Measurements from ENCODE around the gene RPL13. TPM values are rescaled to one million over a fixed set of nuclear protein-coding genes. Genes with fewer than 3 reads are reported as not detected.
A peak's percentile ranks its signal among the peaks of the same experiment; 100 is the strongest.

The RPL13 gene
- total and polyA plus RNA-seq, 3 experiments from 2014 or later: 2,710 to 5,211 (median 2,878) TPM

DNA sequence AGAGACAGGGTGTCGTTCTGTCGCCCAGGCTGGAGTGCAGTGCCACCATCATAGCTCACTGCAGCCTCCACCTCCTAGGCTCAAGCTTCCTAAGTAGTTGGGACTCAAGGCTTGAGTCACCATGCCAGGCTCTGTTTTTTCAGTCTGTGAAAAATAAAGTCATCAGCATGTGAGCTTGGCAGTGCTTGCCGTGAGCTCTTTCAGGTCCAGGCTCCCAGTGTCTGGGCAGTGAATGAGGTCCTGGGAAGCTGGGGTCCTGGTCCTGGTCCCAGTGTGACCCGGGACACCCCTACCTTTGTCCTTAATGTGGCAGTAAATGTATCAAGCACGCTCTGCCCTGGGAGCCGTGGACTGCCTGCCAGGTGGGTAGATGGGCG is 22.9 kb upstream of the RPL13 start:
- CTCF ChIA-PET: no interaction called here
- H3K4me1 ChIP-seq (ENCODE audit: insufficient read depth, low read length): peaks cover 22% of the 10 kb centered on the region
- no peak overlapping the region for H3K27ac ChIP-seq (ENCODE audit: low read depth, low read length)
- H3K36me3 Mint-ChIP-seq: peaks cover 0 to 71% (median 11%) of the 10 kb centered on the region in 3 donors
- no peaks in the 10 kb centered on the region for H3K27me3 ChIP-seq (ENCODE audit: insufficient read depth, low read length, poor library complexity, severe bottlenecking)
- H3K4me3 ChIP-seq (ENCODE audit: low read length): no peak overlapping the region
- H3K4me3 Mint-ChIP-seq: no peak overlapping the region
- H3K27me3 Mint-ChIP-seq: no peaks in the 10 kb centered on the region
- POLR2A ChIA-PET: no interaction called here
- H3K4me1 Mint-ChIP-seq: peaks cover 14 to 19% (median 17%) of the 10 kb centered on the region in 3 donors
- H3K9me3 ChIP-seq (ENCODE audit: low read length): no peaks in the 10 kb centered on the region
- peaks cover 16% of the 10 kb centered on the region for H3K36me3 ChIP-seq (ENCODE audit: insufficient read depth, low read length)
- H3K27ac Mint-ChIP-seq: peak overlapping the region in 1 of 8 donors; percentile 73
- DNase-seq: no peak
- no peaks in the 10 kb centered on the region for H3K9me3 Mint-ChIP-seq

GRCh38 chr16:89538286-89538685 is 22.2 kb upstream of the RPL13 start:
- POLR2A ChIA-PET: no interaction called here
- no peaks in the 10 kb centered on the region for H3K9me3 Mint-ChIP-seq
- H3K9me3 ChIP-seq (ENCODE audit: low read length): no peaks in the 10 kb centered on the region
- peaks cover 22% of the 10 kb centered on the region for H3K4me1 ChIP-seq (ENCODE audit: insufficient read depth, low read length)
- peak overlapping the region in 2 of 8 donors; percentile 32 to 78 for H3K27ac Mint-ChIP-seq
- H3K36me3 ChIP-seq (ENCODE audit: insufficient read depth, low read length): peaks cover 16% of the 10 kb centered on the region
- no peak for DNase-seq
- H3K27me3 Mint-ChIP-seq: no peaks in the 10 kb centered on the region
- peaks cover 0 to 65% (median 11%) of the 10 kb centered on the region in 3 donors for H3K36me3 Mint-ChIP-seq
- H3K27ac ChIP-seq (ENCODE audit: low read depth, low read length): no peak overlapping the region
- H3K4me3 ChIP-seq (ENCODE audit: low read length): no peak overlapping the region
- CTCF ChIA-PET: interaction anchor here (0.9 kb wide), 1 partner anchor 10 kb away, joined by 3 read pairs; no protein-coding TSS in a partner anchor
- H3K27me3 ChIP-seq (ENCODE audit: insufficient read depth, low read length, poor library complexity, severe bottlenecking): no peaks in the 10 kb centered on the region
- peaks cover 14 to 19% (median 17%) of the 10 kb centered on the region in 3 donors for H3K4me1 Mint-ChIP-seq
- no peak overlapping the region for H3K4me3 Mint-ChIP-seq

GRCh38 chr16:89540557-89540956 is 19.9 kb upstream of the RPL13 start:
- no peaks in the 10 kb centered on the region for H3K27me3 Mint-ChIP-seq
- POLR2A ChIA-PET: no interaction called here
- CTCF ChIA-PET: no interaction called here

DNA sequence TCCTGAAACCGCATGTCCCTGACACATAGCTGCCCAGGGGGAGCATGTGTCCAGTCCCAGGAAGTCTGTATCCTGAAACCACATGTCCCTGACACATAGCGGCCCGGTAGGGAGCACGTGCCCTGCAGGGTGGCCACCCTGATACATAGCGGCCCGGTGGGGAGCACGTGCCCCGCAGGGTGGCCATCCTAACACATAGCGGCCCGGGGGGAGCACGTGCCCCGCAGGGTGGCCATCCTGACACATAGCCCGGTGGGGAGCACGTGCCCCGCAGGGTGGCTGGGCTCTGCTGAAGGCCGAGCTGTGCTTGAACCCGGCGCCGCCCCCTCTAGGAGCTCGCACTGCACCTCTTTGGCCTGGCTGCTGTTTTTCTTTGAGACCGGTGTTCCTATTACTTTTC is 18.7 kb upstream of the RPL13 start:
- Mint-ChIP-seq H3K27ac (peak overlapping the region in 1 of 8 donors; percentile 15), H3K4me3 (no peak overlapping the region), H3K9me3 (no peaks in the 10 kb centered on the region), H3K27me3 (no peaks in the 10 kb centered on the region), H3K4me1 (peaks cover 0 to 4% (median 0%) of the 10 kb centered on the region in 3 donors), H3K36me3 (peaks cover 0 to 62% (median 5%) of the 10 kb centered on the region in 3 donors)
- CTCF ChIA-PET: no interaction called here
- H3K27me3 ChIP-seq (ENCODE audit: insufficient read depth, low read length, poor library complexity, severe bottlenecking): no peaks in the 10 kb centered on the region
- peaks cover 12% of the 10 kb centered on the region for H3K36me3 ChIP-seq (ENCODE audit: insufficient read depth, low read length)
- no peaks in the 10 kb centered on the region for H3K9me3 ChIP-seq (ENCODE audit: low read length)
- no peak overlapping the region for H3K4me3 ChIP-seq (ENCODE audit: low read length)
- H3K4me1 ChIP-seq (ENCODE audit: insufficient read depth, low read length): no peaks in the 10 kb centered on the region
- DNase-seq: no peak
- POLR2A ChIA-PET: no interaction called here
- no peak overlapping the region for H3K27ac ChIP-seq (ENCODE audit: low read depth, low read length)

More at GRCh38 chr16:89540557-89540956, 19.9 kb upstream of the RPL13 start:
- no peak for DNase-seq
- H3K4me1 ChIP-seq (ENCODE audit: insufficient read depth, low read length): peaks cover 2% of the 10 kb centered on the region
- H3K36me3 ChIP-seq (ENCODE audit: insufficient read depth, low read length): peaks cover 13% of the 10 kb centered on the region
- no peaks in the 10 kb centered on the region for H3K9me3 Mint-ChIP-seq
- H3K36me3 Mint-ChIP-seq: peaks cover 0 to 58% (median 5%) of the 10 kb centered on the region in 3 donors
- H3K4me3 ChIP-seq (ENCODE audit: low read length): no peak overlapping the region
- H3K4me1 Mint-ChIP-seq: peaks cover 0 to 4% (median 0%) of the 10 kb centered on the region in 3 donors
- no peaks in the 10 kb centered on the region for H3K9me3 ChIP-seq (ENCODE audit: low read length)
- no peaks in the 10 kb centered on the region for H3K27me3 ChIP-seq (ENCODE audit: insufficient read depth, low read length, poor library complexity, severe bottlenecking)
- no peak overlapping the region for H3K27ac ChIP-seq (ENCODE audit: low read depth, low read length)
- H3K4me3 Mint-ChIP-seq: no peak overlapping the region
- H3K27ac Mint-ChIP-seq: peak overlapping the region in 5 of 8 donors; percentile 18 to 84 (median 23)

- DNase-seq: no peak
- Mint-ChIP-seq H3K36me3 (peaks cover 0 to 63% (median 10%) of the 10 kb centered on the region in 3 donors), H3K27me3 (no peaks in the 10 kb centered on the region), H3K4me1 (peaks cover 4 to 10% (median 5%) of the 10 kb centered on the region in 3 donors), H3K9me3 (no peaks in the 10 kb centered on the region), H3K27ac (no peak overlapping the region), H3K4me3 (no peak overlapping the region)
- no peaks in the 10 kb centered on the region for H3K9me3 ChIP-seq (ENCODE audit: low read length)
- CTCF ChIA-PET: no interaction called here
- no peak overlapping the region for H3K4me3 ChIP-seq (ENCODE audit: low read length)
- H3K4me1 ChIP-seq (ENCODE audit: insufficient read depth, low read length): peaks cover 8% of the 10 kb centered on the region
- no peaks in the 10 kb centered on the region for H3K36me3 ChIP-seq (ENCODE audit: insufficient read depth, low read length)
- H3K27ac ChIP-seq (ENCODE audit: low read depth, low read length): no peak overlapping the region
- POLR2A ChIA-PET: interaction anchor here (0.6 kb wide), 2 partner anchors 50 to 989 kb away, joined by 3 to 4 read pairs; no protein-coding TSS in a partner anchor
- H3K27me3 ChIP-seq (ENCODE audit: insufficient read depth, low read length, poor library complexity, severe bottlenecking): no peaks in the 10 kb centered on the region
These were observed 16.4 kb upstream of the RPL13 start for GRCh38 chr16:89544113-89544512.

DNA sequence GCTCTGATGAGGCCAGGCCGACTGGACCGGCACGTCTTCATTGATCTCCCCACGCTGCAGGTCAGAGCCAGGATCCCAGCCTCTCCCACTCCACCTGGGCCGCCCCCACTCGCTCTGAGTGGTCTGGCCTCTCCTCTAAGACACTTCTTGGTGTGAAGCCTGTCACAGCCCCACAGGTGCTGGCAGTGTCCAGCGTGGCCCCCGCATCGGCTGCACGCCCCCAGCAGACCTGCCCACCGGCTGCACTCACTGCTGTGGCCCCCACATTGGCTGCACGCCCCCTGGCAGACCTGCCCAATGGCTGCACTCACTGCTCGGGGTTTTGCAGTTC is 15.8 kb upstream of the RPL13 start:
- POLR2A ChIA-PET: interaction anchor here (0.6 kb wide), 1 partner anchor 989 kb away, joined by 4 read pairs; no protein-coding TSS in a partner anchor
- no peaks in the 10 kb centered on the region for H3K27me3 ChIP-seq (ENCODE audit: insufficient read depth, low read length, poor library complexity, severe bottlenecking)
- no peaks in the 10 kb centered on the region for H3K27me3 Mint-ChIP-seq
- H3K4me1 ChIP-seq (ENCODE audit: insufficient read depth, low read length): peaks cover 13% of the 10 kb centered on the region
- H3K4me1 Mint-ChIP-seq: peaks cover 9 to 13% (median 10%) of the 10 kb centered on the region in 3 donors
- no peaks in the 10 kb centered on the region for H3K36me3 ChIP-seq (ENCODE audit: insufficient read depth, low read length)
- H3K4me3 Mint-ChIP-seq: no peak overlapping the region
- no peaks in the 10 kb centered on the region for H3K9me3 ChIP-seq (ENCODE audit: low read length)
- H3K4me3 ChIP-seq (ENCODE audit: low read length): no peak overlapping the region
- no peak for DNase-seq
- no peak overlapping the region for H3K27ac ChIP-seq (ENCODE audit: low read depth, low read length)
- peak overlapping the region in 1 of 8 donors; percentile 12 for H3K27ac Mint-ChIP-seq
- CTCF ChIA-PET: no interaction called here
- peaks cover 0 to 68% (median 11%) of the 10 kb centered on the region in 3 donors for H3K36me3 Mint-ChIP-seq
- H3K9me3 Mint-ChIP-seq: no peaks in the 10 kb centered on the region

DNA sequence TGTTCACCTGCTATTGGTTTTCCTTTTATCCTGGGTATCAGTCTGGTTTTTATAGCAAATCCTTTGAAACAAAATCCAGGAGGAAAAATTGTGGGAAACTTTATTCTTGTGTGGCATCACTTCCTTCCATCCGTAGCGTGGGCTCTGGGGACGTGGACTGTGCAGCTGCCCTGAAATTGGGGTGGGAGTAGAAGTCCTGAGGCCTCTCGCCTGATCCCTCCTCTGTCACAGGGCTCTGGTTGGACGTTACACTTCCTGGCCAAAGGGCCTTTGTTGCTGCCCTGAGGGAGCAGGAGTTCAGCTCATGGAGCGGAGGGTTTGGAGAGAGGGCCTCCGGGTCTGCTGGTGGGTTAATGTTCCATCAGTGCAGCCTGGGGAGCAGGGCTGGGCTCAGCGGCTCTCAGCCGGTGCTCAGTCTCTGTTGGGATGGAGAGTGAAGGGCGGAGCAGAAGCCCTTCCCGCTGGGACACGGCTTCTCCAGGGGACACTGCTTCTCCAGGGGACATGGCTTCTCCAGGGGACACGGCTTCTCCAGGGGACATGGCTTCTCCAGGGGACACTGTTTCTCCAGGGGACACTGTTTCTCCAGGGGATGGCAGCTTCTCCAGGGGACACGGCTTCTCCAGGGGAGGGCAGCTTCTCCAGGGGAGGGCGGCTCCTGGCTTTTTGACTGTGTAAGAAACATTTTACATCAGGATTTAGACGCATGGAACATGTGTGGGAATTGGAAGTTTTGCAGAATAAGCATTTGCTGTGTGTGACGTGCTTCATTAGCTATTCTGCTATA is 15.2 kb upstream of the RPL13 start:
- H3K27ac Mint-ChIP-seq: no peak overlapping the region
- H3K4me1 Mint-ChIP-seq: peaks cover 9 to 13% (median 10%) of the 10 kb centered on the region in 3 donors
- no peak for DNase-seq
- H3K27me3 Mint-ChIP-seq: no peaks in the 10 kb centered on the region
- H3K4me3 ChIP-seq (ENCODE audit: low read length): no peak overlapping the region
- no peaks in the 10 kb centered on the region for H3K9me3 ChIP-seq (ENCODE audit: low read length)
- no peaks in the 10 kb centered on the region for H3K27me3 ChIP-seq (ENCODE audit: insufficient read depth, low read length, poor library complexity, severe bottlenecking)
- no peak overlapping the region for H3K4me3 Mint-ChIP-seq
- ChIA-PET POLR2A (no interaction called here), CTCF (interaction anchor here (2.1 kb wide), 1 partner anchor 12 kb away, joined by 4 read pairs; no protein-coding TSS in a partner anchor)
- H3K27ac ChIP-seq (ENCODE audit: low read depth, low read length): no peak overlapping the region
- H3K9me3 Mint-ChIP-seq: no peaks in the 10 kb centered on the region
- no peaks in the 10 kb centered on the region for H3K36me3 ChIP-seq (ENCODE audit: insufficient read depth, low read length)
- peaks cover 17% of the 10 kb centered on the region for H3K4me1 ChIP-seq (ENCODE audit: insufficient read depth, low read length)
- H3K36me3 Mint-ChIP-seq: peaks cover 0 to 66% (median 9%) of the 10 kb centered on the region in 3 donors

DNA sequence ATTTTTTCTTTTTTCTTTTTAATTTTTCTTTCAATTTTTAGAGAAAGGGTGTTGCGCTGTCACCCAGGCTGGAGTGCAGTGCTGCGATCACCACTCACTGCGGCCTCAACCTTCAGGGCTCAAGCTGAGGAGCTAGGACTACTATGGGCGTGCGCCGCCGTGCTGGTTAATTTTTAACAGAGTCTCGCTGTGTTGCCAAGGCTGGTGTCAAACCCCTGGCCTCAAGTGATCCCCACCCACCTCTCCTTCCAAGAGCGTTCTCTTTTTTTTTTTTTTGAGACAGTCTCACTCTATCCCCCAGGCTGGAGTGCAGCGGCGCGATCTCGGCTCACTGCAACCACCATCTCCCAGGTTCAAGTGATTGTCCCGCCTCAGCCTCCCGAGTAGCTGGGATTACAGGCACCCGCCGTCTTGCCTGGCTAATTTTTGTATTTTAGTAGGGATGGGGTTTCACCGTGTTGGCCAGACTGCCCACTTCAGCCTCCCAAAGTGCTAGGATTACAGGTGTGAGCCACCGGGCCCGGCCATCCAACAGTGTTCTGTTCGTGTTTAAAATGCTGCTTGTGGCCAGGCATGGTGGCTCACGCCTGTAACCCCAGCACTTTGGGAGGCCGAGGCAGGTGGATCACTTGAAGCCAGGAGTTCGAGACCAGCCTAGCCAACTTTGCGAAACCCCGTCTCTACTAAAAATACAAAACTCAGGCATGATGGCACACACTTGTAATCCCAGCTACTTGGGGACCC is 14.5 kb upstream of the RPL13 start:
- H3K27me3 Mint-ChIP-seq: no peaks in the 10 kb centered on the region
- peaks cover 0 to 68% (median 9%) of the 10 kb centered on the region in 3 donors for H3K36me3 Mint-ChIP-seq
- no peaks in the 10 kb centered on the region for H3K36me3 ChIP-seq (ENCODE audit: insufficient read depth, low read length)
- no peaks in the 10 kb centered on the region for H3K27me3 ChIP-seq (ENCODE audit: insufficient read depth, low read length, poor library complexity, severe bottlenecking)
- no peaks in the 10 kb centered on the region for H3K9me3 ChIP-seq (ENCODE audit: low read length)
- H3K27ac ChIP-seq (ENCODE audit: low read depth, low read length): no peak overlapping the region
- no peak for DNase-seq
- POLR2A ChIA-PET: interaction anchor here (0.7 kb wide), 1 partner anchor 924 kb away, joined by 3 read pairs; no protein-coding TSS in a partner anchor
- H3K9me3 Mint-ChIP-seq: no peaks in the 10 kb centered on the region
- CTCF ChIA-PET: interaction anchor here (2.1 kb wide), 1 partner anchor 11 kb away, joined by 4 read pairs; no protein-coding TSS in a partner anchor
- H3K4me3 ChIP-seq (ENCODE audit: low read length): no peak overlapping the region
- H3K4me1 ChIP-seq (ENCODE audit: insufficient read depth, low read length): peaks cover 17% of the 10 kb centered on the region
- peaks cover 9 to 13% (median 10%) of the 10 kb centered on the region in 3 donors for H3K4me1 Mint-ChIP-seq
- no peak overlapping the region for H3K27ac Mint-ChIP-seq
- H3K4me3 Mint-ChIP-seq: no peak overlapping the region

All from CD8-positive, alpha-beta memory T cell (primary cell).